ENCODE data around the gene SPACA7.

SPACA7 gene

GRCh38 chr13:112363867-112364528 lies 12.2 kb upstream of the SPACA7 start:
- no peak overlapping the region for H3K27ac ChIP-seq
- no peaks in the 10 kb centered on the region for H3K4me1 ChIP-seq (ENCODE audit: low read depth, poor library complexity, severe bottlenecking)
- H3K9ac ChIP-seq: no peak overlapping the region
- no peak overlapping the region for H2AFZ ChIP-seq (ENCODE audit: low read depth)
- TF ChIP-seq CTCF (conservative IDR thresholded peaks at IDR 0.05; ENCODE audit: low read depth, low read length): no peak
- no peak overlapping the region for H3K4me2 ChIP-seq
- H3K27me3 ChIP-seq (ENCODE audit: insufficient read depth, low read depth): no peaks in the 10 kb centered on the region
- H4K20me1 ChIP-seq (ENCODE audit: insufficient read depth): no peaks in the 10 kb centered on the region
- H3K4me3 ChIP-seq (IDR thresholded peaks at IDR 0.05; ENCODE audit: insufficient read depth, low read depth, low read length): no peak overlapping the region
- no peaks in the 10 kb centered on the region for H3K36me3 ChIP-seq (ENCODE audit: insufficient read depth)
- H3K79me2 ChIP-seq (ENCODE audit: insufficient read depth, low read depth): no peaks in the 10 kb centered on the region

GRCh38 chr13:112366907-112367646 lies 9.1 kb upstream of the SPACA7 start:
- no peak overlapping the region for H3K9ac ChIP-seq
- no peaks in the 10 kb centered on the region for H3K27me3 ChIP-seq (ENCODE audit: insufficient read depth, low read depth)
- no peak for TF ChIP-seq CTCF (conservative IDR thresholded peaks at IDR 0.05; ENCODE audit: low read depth, low read length)
- no peaks in the 10 kb centered on the region for H3K79me2 ChIP-seq (ENCODE audit: insufficient read depth, low read depth)
- no peak overlapping the region for H2AFZ ChIP-seq (ENCODE audit: low read depth)
- H3K36me3 ChIP-seq (ENCODE audit: insufficient read depth): no peaks in the 10 kb centered on the region
- H3K4me1 ChIP-seq (ENCODE audit: low read depth, poor library complexity, severe bottlenecking): no peaks in the 10 kb centered on the region
- H3K4me2 ChIP-seq: no peak overlapping the region
- H4K20me1 ChIP-seq (ENCODE audit: insufficient read depth): no peaks in the 10 kb centered on the region
- no peak overlapping the region for H3K4me3 ChIP-seq (IDR thresholded peaks at IDR 0.05; ENCODE audit: insufficient read depth, low read depth, low read length)
- H3K27ac ChIP-seq: no peak overlapping the region

- Histone ChIP-seq H3K27ac (no peak overlapping the region), H3K9ac (no peak overlapping the region), H3K4me2 (no peak overlapping the region), H3K4me1 (ENCODE audit: low read depth, poor library complexity, severe bottlenecking) (no peaks in the 10 kb centered on the region), H3K36me3 (ENCODE audit: insufficient read depth) (no peaks in the 10 kb centered on the region), H3K79me2 (ENCODE audit: insufficient read depth, low read depth) (no peaks in the 10 kb centered on the region), H3K27me3 (ENCODE audit: insufficient read depth, low read depth) (no peaks in the 10 kb centered on the region), H4K20me1 (ENCODE audit: insufficient read depth) (no peaks in the 10 kb centered on the region), H2AFZ (ENCODE audit: low read depth) (no peak overlapping the region), H3K4me3 (IDR thresholded peaks at IDR 0.05; ENCODE audit: insufficient read depth, low read depth, low read length) (no peak overlapping the region)
- TF ChIP-seq CTCF (conservative IDR thresholded peaks at IDR 0.05; ENCODE audit: low read depth, low read length): no peak
Observed at GRCh38 chr13:112368883-112369282, 7.3 kb upstream of the SPACA7 start.

GRCh38 chr13:112370311-112370710 lies 5.8 kb upstream of the SPACA7 start:
- no peak for TF ChIP-seq CTCF (conservative IDR thresholded peaks at IDR 0.05; ENCODE audit: low read depth, low read length)
- H3K4me3 ChIP-seq (IDR thresholded peaks at IDR 0.05; ENCODE audit: insufficient read depth, low read depth, low read length): no peak overlapping the region
- no peak overlapping the region for H3K4me2 ChIP-seq
- no peaks in the 10 kb centered on the region for H3K79me2 ChIP-seq (ENCODE audit: insufficient read depth, low read depth)
- H3K27me3 ChIP-seq (ENCODE audit: insufficient read depth, low read depth): no peaks in the 10 kb centered on the region
- H3K9ac ChIP-seq: no peak overlapping the region
- no peak overlapping the region for H2AFZ ChIP-seq (ENCODE audit: low read depth)
- H3K36me3 ChIP-seq (ENCODE audit: insufficient read depth): no peaks in the 10 kb centered on the region
- H4K20me1 ChIP-seq (ENCODE audit: insufficient read depth): no peaks in the 10 kb centered on the region
- H3K27ac ChIP-seq: no peak overlapping the region
- no peaks in the 10 kb centered on the region for H3K4me1 ChIP-seq (ENCODE audit: low read depth, poor library complexity, severe bottlenecking)

All from KMS-11 (cell line).